ENCODE results near the gene HMGB1.

HMGB1 gene

GRCh38 chr13:30429235-30429634 lies 36.5 kb downstream of the HMGB1 start:
- no peak for FAIRE-seq

GRCh38 chr13:30423891-30424290 lies 41.8 kb downstream of the HMGB1 start:
- FAIRE-seq = no peak

- peak; percentile 55 for FAIRE-seq
Observed at GRCh38 chr13:30422054-30422839, 43.5 kb downstream of the HMGB1 start, which contains the start of gene UBE2L5. UBE2L5 (plus strand) TSS chr13:30422493; CDS start chr13:30427991, 5,498 bp downstream.

- FAIRE-seq = no peak
Observed at GRCh38 chr13:30421093-30422053, 44.4 kb downstream of the HMGB1 start.

GRCh38 chr13:30418717-30419459 lies 46.8 kb downstream of the HMGB1 start:
- FAIRE-seq = no peak

- no peak for FAIRE-seq
Observed at GRCh38 chr13:30418075-30418716, 47.5 kb downstream of the HMGB1 start.

GRCh38 chr13:30416471-30416870 lies 49.3 kb downstream of the HMGB1 start:
- FAIRE-seq = no peak

- FAIRE-seq = no peak
Observed at GRCh38 chr13:30415430-30416030, 50.2 kb downstream of the HMGB1 start.

- FAIRE-seq = no peak
Observed at GRCh38 chr13:30413842-30414241, 51.9 kb downstream of the HMGB1 start.

GRCh38 chr13:30412346-30412745 lies 53.4 kb downstream of the HMGB1 start:
- no peak for FAIRE-seq

- FAIRE-seq = no peak
Observed at GRCh38 chr13:30410705-30411125, 55.0 kb downstream of the HMGB1 start.

- no peak for FAIRE-seq
Observed at GRCh38 chr13:30409886-30410704, 55.6 kb downstream of the HMGB1 start.

- peak; percentile 13 for FAIRE-seq
Observed at GRCh38 chr13:30408319-30409101, 57.2 kb downstream of the HMGB1 start.

- FAIRE-seq = no peak
Observed at GRCh38 chr13:30406779-30407416, 58.8 kb downstream of the HMGB1 start.
